ENCODE results near the gene NUDC. TPM values are rescaled to one million over a fixed set of nuclear protein-coding genes. Genes with fewer than 3 reads are reported as not detected.
"Not testable (repeated sequence)": the region's sequence is repeated elsewhere in the genome, so short reads cannot be mapped to it uniquely, and the experiment has no call there.

Gene NUDC
- total RNA-seq, 2 donors from 2014 or later, result 65.4 to 66.3 TPM

DNA sequence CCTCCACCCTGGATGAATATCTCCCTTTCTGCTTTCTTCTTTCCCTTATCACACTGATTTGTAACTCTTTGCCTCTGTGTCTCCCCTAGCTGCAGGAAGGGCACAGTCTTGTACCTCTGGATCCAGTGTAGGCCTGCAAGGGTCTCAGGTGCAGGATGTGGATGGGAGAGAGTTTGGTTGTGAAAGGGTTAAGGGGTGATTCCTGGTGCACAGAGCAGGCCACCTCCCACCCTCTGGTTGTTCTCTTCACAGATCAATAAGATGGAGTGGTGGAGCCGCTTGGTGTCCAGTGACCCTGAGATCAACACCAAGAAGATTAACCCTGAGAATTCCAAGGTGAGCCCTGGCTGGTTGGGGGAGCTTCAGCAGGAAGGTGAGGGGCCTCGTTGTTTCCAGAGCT lies 23.6 kb downstream of the NUDC start:
- no peaks in the 10 kb centered on the region for H3K4me1 ChIP-seq (replicated peaks)
- no peak for DNase-seq (ENCODE audit: low spot score)
- no peak overlapping the region for H3K4me3 ChIP-seq
- H3K9me3 ChIP-seq, result no peaks in the 10 kb centered on the region
- intact Hi-C loops (cut with DNase I), result no loop called here
- no peaks in the 10 kb centered on the region for H3K27me3 ChIP-seq (replicated peaks; ENCODE audit: insufficient read depth)
- WGBS, result 50% methylated on average over 2 of the region's 2 CpGs
- TF ChIP-seq POLR2AphosphoS5 (IDR thresholded peaks at IDR 0.05), result no peak
- H3K36me3 ChIP-seq, result peaks cover 26 to 42% of the 10 kb centered on the region in 2 donors
- no peak overlapping the region for H3K27ac ChIP-seq

DNA sequence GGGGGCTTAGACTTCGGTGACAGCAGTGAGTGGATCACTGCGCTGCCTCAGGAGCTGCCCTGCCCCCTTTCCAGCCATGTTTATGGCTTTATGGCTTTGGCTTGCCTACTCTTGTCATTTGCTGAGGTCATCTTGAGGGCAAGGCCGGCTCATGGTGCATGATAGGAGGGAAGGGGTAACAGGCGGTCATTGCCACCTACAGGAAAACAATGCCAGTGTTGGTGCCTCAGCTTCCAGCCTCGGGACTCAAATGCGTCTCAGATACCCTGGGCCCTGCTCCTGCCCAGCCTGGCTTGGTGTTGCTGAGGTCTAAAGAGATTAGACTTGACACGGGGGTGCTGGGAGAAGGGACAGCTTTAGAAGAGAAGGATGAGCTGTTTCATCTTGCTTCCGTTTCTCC lies 24.2 kb downstream of the NUDC start:
- 62% methylated on average over 8 of the region's 8 CpGs for WGBS

GRCh38 chr1:26946270-26946669 lies 24.7 kb downstream of the NUDC start:
- Histone ChIP-seq H3K27me3 (replicated peaks; ENCODE audit: insufficient read depth) (no peaks in the 10 kb centered on the region), H3K4me3 (no peak overlapping the region), H3K36me3 (peaks cover 26 to 42% of the 10 kb centered on the region in 2 donors), H3K27ac (no peak overlapping the region), H3K9me3 (no peaks in the 10 kb centered on the region), H3K4me1 (replicated peaks) (no peaks in the 10 kb centered on the region)
- TF ChIP-seq POLR2AphosphoS5 (IDR thresholded peaks at IDR 0.05) (no peak), POLR2A (IDR thresholded peaks at IDR 0.05) (no peak)
- TF ChIP-seq, protein P1, sequence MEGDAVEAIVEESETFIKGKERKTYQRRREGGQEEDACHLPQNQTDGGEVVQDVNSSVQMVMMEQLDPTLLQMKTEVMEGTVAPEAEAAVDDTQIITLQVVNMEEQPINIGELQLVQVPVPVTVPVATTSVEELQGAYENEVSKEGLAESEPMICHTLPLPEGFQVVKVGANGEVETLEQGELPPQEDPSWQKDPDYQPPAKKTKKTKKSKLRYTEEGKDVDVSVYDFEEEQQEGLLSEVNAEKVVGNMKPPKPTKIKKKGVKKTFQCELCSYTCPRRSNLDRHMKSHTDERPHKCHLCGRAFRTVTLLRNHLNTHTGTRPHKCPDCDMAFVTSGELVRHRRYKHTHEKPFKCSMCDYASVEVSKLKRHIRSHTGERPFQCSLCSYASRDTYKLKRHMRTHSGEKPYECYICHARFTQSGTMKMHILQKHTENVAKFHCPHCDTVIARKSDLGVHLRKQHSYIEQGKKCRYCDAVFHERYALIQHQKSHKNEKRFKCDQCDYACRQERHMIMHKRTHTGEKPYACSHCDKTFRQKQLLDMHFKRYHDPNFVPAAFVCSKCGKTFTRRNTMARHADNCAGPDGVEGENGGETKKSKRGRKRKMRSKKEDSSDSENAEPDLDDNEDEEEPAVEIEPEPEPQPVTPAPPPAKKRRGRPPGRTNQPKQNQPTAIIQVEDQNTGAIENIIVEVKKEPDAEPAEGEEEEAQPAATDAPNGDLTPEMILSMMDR (IDR thresholded peaks at IDR 0.05), result no peak
- no peak for DNase-seq (ENCODE audit: low spot score)
- intact Hi-C loops (cut with DNase I), result no loop called here
- 65% methylated on average over 4 of the region's 4 CpGs for WGBS

More for the DNA sequence above, 24.2 kb downstream of the NUDC start:
- Histone ChIP-seq H3K36me3 (peaks cover 26 to 42% of the 10 kb centered on the region in 2 donors), H3K4me1 (replicated peaks) (no peaks in the 10 kb centered on the region), H3K4me3 (no peak overlapping the region), H3K27ac (no peak overlapping the region), H3K27me3 (replicated peaks; ENCODE audit: insufficient read depth) (no peaks in the 10 kb centered on the region), H3K9me3 (no peaks in the 10 kb centered on the region)
- DNase-seq (ENCODE audit: low spot score), result no peak
- TF ChIP-seq, protein P1 (IDR thresholded peaks at IDR 0.05), result no peak
- TF ChIP-seq POLR2AphosphoS5 (IDR thresholded peaks at IDR 0.05) (no peak), POLR2A (IDR thresholded peaks at IDR 0.05) (no peak)
- intact Hi-C loops (cut with DNase I), result no loop called here

DNA sequence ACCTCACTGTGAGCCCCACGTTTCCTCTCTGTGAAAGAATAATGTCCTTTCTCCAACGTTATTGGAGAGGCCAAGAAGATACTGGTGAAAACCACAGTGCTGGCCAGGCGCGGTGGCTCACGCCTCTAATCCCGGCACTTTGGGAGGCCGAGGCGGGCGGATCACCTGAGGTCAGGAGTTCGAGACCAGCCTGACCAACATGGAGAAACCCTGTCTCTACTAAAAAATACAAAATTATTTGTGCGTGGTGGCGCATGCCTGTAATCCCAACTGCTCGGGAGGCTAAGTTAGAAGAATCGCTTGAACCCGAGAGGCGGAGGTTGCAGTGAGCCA lies 27.1 kb downstream of the NUDC start:
- H3K4me3 ChIP-seq; H3K4me1 ChIP-seq (replicated peaks); H3K9me3 ChIP-seq; intact Hi-C loops (cut with DNase I); H3K27ac ChIP-seq; H3K27me3 ChIP-seq (replicated peaks; ENCODE audit: insufficient read depth); DNase-seq (ENCODE audit: low spot score): not testable (repeated sequence)
- H3K36me3 ChIP-seq, result peaks cover 5 to 23% of the 10 kb centered on the region in 2 donors
- WGBS, result 92% methylated on average over 16 of the region's 16 CpGs

DNA sequence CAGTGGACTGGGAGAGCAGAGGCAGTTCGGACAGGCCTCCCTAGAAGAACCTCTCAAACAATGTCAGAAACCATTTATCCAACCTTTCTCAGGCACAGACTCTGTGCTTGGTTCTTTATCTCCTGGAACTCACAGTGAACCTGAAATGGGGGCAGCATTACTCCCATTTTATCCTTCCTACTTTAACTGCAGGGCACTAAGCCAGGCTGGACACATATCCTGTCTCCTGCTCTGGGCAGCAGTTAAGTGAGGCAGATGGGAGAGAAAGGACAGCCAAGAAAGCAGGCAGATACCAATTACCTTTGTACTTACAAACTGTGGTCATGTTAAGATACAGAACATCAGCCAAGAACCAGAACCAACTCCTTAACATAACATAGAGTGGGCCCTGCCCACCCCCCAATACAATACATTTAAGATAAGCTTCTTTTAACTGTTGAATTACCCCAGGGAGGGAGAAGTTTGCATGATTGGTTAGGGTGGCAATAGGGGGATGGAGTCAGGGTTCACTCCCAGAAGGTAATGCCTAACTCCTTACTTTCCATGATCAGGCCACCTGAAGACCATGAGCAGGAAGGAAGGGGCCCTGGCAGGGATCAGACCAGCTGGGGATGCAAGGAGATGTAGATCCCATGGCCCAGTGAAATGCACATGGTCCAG lies 27.9 kb downstream of the NUDC start:
- Histone ChIP-seq H3K9me3 (no peaks in the 10 kb centered on the region), H3K4me1 (replicated peaks) (no peaks in the 10 kb centered on the region), H3K4me3 (no peak overlapping the region), H3K27me3 (replicated peaks; ENCODE audit: insufficient read depth) (no peaks in the 10 kb centered on the region), H3K27ac (no peak overlapping the region), H3K36me3 (peaks cover 4 to 20% of the 10 kb centered on the region in 2 donors)
- no peak for TF ChIP-seq POLR2A (IDR thresholded peaks at IDR 0.05)
- TF ChIP-seq POLR2AphosphoS5 (IDR thresholded peaks at IDR 0.05), result no peak
- TF ChIP-seq, protein P1 (IDR thresholded peaks at IDR 0.05), result no peak
- intact Hi-C loops (cut with DNase I), result no loop called here
- 60% methylated on average over 1 of the region's 1 CpG for WGBS
- DNase-seq (ENCODE audit: low spot score), result no peak

GRCh38 chr1:26949926-26950319 lies 28.4 kb downstream of the NUDC start:
- Histone ChIP-seq H3K27me3 (replicated peaks; ENCODE audit: insufficient read depth) (no peaks in the 10 kb centered on the region), H3K36me3 (peaks cover 4 to 15% of the 10 kb centered on the region in 2 donors), H3K4me3 (no peak overlapping the region), H3K9me3 (no peaks in the 10 kb centered on the region), H3K27ac (no peak overlapping the region), H3K4me1 (replicated peaks) (no peaks in the 10 kb centered on the region)
- intact Hi-C loops (cut with DNase I), result no loop called here
- TF ChIP-seq POLR2AphosphoS5 (IDR thresholded peaks at IDR 0.05) (no peak), POLR2A (IDR thresholded peaks at IDR 0.05) (no peak)
- TF ChIP-seq, protein P1 (IDR thresholded peaks at IDR 0.05), result no peak
- DNase-seq (ENCODE audit: low spot score), result no peak
- WGBS, result 67% methylated on average over 3 of the region's 3 CpGs
